MM.1S (cell line): ENCODE data around the gene GPNMB.

Experiments
- EZH2 ChIP-seq: fragments of 300-600 bp; sonication (generic); optimal IDR thresholded peaks from 2 replicates; pipeline ENCODE3; 2017; ENCODE audit warnings: low read depth, mild to moderate bottlenecking, antibody characterized with exemption, low read length, mixed read lengths
- EZH2phosphoT487 ChIP-seq: fragments of 300-600 bp; sonication (generic); IDR thresholded peaks from 2 replicates; pipeline ENCODE4 v1.6.1; 2018; ENCODE audit warnings: antibody characterized with exemption, low read length
- TF ChIP-seq, protein P1 (sequence below): fragments of 300-600 bp; sonication (generic); IDR thresholded peaks from 2 replicates; pipeline ENCODE4 v1.5.1; 2016; ENCODE audit warnings: antibody characterized with exemption, low read length, mixed read lengths

GRCh38 chr7:23204241-23204640 lies 42.3 kb upstream of the GPNMB start:
- TF ChIP-seq, protein P1, sequence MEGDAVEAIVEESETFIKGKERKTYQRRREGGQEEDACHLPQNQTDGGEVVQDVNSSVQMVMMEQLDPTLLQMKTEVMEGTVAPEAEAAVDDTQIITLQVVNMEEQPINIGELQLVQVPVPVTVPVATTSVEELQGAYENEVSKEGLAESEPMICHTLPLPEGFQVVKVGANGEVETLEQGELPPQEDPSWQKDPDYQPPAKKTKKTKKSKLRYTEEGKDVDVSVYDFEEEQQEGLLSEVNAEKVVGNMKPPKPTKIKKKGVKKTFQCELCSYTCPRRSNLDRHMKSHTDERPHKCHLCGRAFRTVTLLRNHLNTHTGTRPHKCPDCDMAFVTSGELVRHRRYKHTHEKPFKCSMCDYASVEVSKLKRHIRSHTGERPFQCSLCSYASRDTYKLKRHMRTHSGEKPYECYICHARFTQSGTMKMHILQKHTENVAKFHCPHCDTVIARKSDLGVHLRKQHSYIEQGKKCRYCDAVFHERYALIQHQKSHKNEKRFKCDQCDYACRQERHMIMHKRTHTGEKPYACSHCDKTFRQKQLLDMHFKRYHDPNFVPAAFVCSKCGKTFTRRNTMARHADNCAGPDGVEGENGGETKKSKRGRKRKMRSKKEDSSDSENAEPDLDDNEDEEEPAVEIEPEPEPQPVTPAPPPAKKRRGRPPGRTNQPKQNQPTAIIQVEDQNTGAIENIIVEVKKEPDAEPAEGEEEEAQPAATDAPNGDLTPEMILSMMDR = no peak
- TF ChIP-seq EZH2 (no peak), EZH2phosphoT487 (no peak)
